ENCODE results near the gene ERN2.

DNA sequence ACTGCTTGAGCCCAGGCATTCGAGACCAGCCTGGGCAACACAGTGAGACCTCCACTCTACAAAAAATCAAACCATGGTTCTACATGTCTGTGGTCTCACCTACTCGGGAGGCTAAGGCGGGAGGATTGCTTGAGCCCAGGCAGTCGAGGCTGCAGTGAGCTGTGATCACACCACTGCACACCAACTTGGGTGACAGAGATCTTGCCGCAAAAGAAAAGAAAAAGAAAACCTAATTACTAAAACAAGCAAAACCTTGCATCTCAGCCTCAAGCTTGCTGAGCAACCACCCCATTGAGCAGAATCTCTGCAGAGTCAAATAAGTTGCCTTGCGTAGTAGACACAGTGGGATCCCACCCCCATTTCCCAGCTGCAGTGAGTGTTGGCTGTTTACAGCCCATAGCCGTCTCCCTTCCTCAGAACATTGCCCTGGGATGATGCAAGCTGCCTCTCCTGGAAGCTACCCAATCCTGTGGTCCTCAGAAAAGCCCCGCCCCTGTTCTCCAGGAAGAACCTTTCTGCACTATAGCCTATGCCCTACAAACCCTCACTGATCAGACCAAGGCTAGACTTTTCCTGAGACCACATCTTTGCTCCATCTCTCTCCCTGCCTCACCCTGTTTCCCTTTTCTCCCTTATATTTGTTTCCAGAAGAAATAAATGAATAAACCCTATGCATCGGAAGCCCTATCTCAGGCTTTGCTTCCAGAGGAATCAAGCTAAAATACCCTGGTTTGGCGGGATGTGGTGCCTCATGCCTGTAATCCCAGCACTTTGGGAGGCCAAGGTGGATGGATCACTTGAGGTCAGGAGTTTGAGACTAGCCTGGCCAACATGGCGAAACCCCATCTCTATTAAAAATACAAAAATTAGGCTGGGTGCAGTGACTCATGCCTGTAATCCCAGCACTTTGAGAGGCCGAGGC, 16.7 kb upstream of the ERN2 start:
- TF ChIP-seq, protein P1, sequence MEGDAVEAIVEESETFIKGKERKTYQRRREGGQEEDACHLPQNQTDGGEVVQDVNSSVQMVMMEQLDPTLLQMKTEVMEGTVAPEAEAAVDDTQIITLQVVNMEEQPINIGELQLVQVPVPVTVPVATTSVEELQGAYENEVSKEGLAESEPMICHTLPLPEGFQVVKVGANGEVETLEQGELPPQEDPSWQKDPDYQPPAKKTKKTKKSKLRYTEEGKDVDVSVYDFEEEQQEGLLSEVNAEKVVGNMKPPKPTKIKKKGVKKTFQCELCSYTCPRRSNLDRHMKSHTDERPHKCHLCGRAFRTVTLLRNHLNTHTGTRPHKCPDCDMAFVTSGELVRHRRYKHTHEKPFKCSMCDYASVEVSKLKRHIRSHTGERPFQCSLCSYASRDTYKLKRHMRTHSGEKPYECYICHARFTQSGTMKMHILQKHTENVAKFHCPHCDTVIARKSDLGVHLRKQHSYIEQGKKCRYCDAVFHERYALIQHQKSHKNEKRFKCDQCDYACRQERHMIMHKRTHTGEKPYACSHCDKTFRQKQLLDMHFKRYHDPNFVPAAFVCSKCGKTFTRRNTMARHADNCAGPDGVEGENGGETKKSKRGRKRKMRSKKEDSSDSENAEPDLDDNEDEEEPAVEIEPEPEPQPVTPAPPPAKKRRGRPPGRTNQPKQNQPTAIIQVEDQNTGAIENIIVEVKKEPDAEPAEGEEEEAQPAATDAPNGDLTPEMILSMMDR (IDR thresholded peaks at IDR 0.05; ENCODE audit: low read depth, low read length, poor library complexity, severe bottlenecking), result no peak
- no peak for TF ChIP-seq EZH2phosphoT487 (IDR thresholded peaks at IDR 0.05; ENCODE audit: borderline replicate concordance, low read length)
